Adrenal gland (tissue), 12 donors: ENCODE results near the gene MAFF. TPM values are rescaled to one million over a fixed set of nuclear protein-coding genes. Genes with fewer than 3 reads are reported as not detected.

Experiments
- DNase-seq, 7 donors: peaks; one replicate each; pipeline ENCODE4 v3.0.0-alpha.2; 2019 to 2020
- H3K27ac ChIP-seq, 5 donors: fragments of 200-600 bp; sonication (generic) in 4 of 5; 1 replicate in 3 of 5; 2 replicates in 2 of 5; pipeline versions ENCODE4 v1.5.1 to v1.8.0; 2016 to 2020; ENCODE audit warnings: mild to moderate bottlenecking in 1 of 5
- H3K27me3 ChIP-seq: fragments of 200-600 bp; 2 replicates; pipeline ENCODE4 v1.8.0; 2021
- H3K36me3 ChIP-seq, 2 donors: fragments of 200-600 bp; replicated peaks in 1 of 2; 1 replicate in 1 of 2; 2 replicates in 1 of 2; pipeline versions ENCODE4 v1.5.1 to v1.8.0; 2018 to 2022
- H3K4me1 ChIP-seq, 2 donors: fragments of 200-600 bp; replicated peaks in 1 of 2; 1 replicate in 1 of 2; 2 replicates in 1 of 2; pipeline versions ENCODE4 v1.5.1 to v1.8.0; 2018 to 2021
- H3K4me3 ChIP-seq, 4 donors: fragments of 200-600 bp; sonication (generic) in 3 of 4; one replicate each; pipeline ENCODE4 v1.5.1; 2016 to 2018
- H3K9me3 ChIP-seq, 3 donors: fragments of 200-600 bp; sonication (generic) in 1 of 3; replicated peaks in 1 of 3; 1 replicate in 2 of 3; 2 replicates in 1 of 3; pipeline versions ENCODE4 v1.5.1 to v1.8.0; 2016 to 2021
- CTCF ChIP-seq, 6 experiments: fragments of 450-650 bp in 4 of 6; fragments of 200-600 bp in 2 of 6; sonication (generic) in 1 of 6; IDR thresholded peaks; 1 replicate in 5 of 6; 2 replicates in 1 of 6; pipeline versions ENCODE4 v1.5.1 to v1.8.0; 2016 to 2021; ENCODE audit warnings: antibody characterized with exemption in 6 of 6, mild to moderate bottlenecking in 2 of 6, moderate library complexity in 1 of 6
- POLR2A ChIP-seq, 2 donors: fragments of 450-650 bp; IDR thresholded peaks; one replicate each; pipeline ENCODE4 v1.6.1; 2017; ENCODE audit warnings: antibody characterized with exemption in 2 of 2, mild to moderate bottlenecking in 2 of 2, moderate library complexity in 1 of 2
- WGBS, 4 donors: extraction: QIAGEN DNeasy Blood & Tissue Kit in 2 of 4; methylation state at CpG; one replicate each; pipeline versions ENCODE4 v1.1.5 to v1.1.7; 2013 to 2017; 5-methylcytosine and 5-hydroxymethylcytosine counted together
- intact Hi-C, 2 donors: fragments of 100-400 bp; cut with DNase I; formaldehyde crosslinking; loops; one replicate each; pipeline versions ENCODE4 v1.14.1 to v1.15.0; 2022 to 2023
- polyA plus RNA-seq, 3 donors: library from polyadenylated mRNA; stranded (reverse); fragments of 200-250 nt in 2 of 3; fragments of 350-450 nt in 1 of 3; fragmentation: Illumina TruSeq in 1 of 3; extraction: RNeasy Lipid Tissue Mini Kit (QIAGEN cat#74804) in 1 of 3; gene quantifications; one replicate each; pipeline ENCODE4 v1.2.3, GENCODE V29; 2013 to 2014
- total RNA-seq, 9 donors: library from RNA; depleted of rRNA in 4 of 9; stranded (reverse); fragments of >200 nt in 4 of 9; fragments of 120-200 nt in 1 of 9; fragmentation: NEBNext Ultra II Directional in 1 of 9; extraction: Animal tissue kit (Norgen Biotek cat#: 25700) in 1 of 9; gene quantifications; one replicate each; pipeline versions ENCODE4 v1.1.0 to v1.2.4, GENCODE V29; 2013 to 2023
- donor health status: healthy with polysubstance abuse.
- donor health status: Bipolar disorder and iron deficiency.
- donor health status: DM: yes; HTN: yes; CAD: no.
- donor health status: DM: no; HTN: no; CAD: no.
- donor health status: DM: no; HTN: no; CAD: no.
- donor health status: DM: yes; HTN: yes; CAD: no.

Gene MAFF
- total and polyA plus RNA-seq, 12 donors: 1.9 to 23.4 (median 13.9) TPM

- 75 to 80% (median 77%) methylated on average over 10 of the region's 10 CpGs for WGBS, 4 donors
- H3K4me1 ChIP-seq: peaks cover 10 to 15% of the 10 kb centered on the region in 2 donors
- intact Hi-C loops: no loop called here
- TF ChIP-seq CTCF (IDR thresholded peaks at IDR 0.05): no peak
- no peak for TF ChIP-seq POLR2A (IDR thresholded peaks at IDR 0.05)
- no peak for DNase-seq
- no peaks in the 10 kb centered on the region for H3K9me3 ChIP-seq
- H3K27ac ChIP-seq: no peak overlapping the region
- H3K27me3 ChIP-seq: no peaks in the 10 kb centered on the region
- H3K4me3 ChIP-seq: no peak overlapping the region
- no peaks in the 10 kb centered on the region for H3K36me3 ChIP-seq
Observed at GRCh38 chr22:38191731-38192474, 9.9 kb upstream of the MAFF start.

GRCh38 chr22:38192475-38192863 lies 9.3 kb upstream of the MAFF start:
- DNase-seq: no peak
- Histone ChIP-seq H3K36me3 (no peaks in the 10 kb centered on the region), H3K27me3 (no peaks in the 10 kb centered on the region), H3K4me3 (no peak overlapping the region), H3K9me3 (no peaks in the 10 kb centered on the region), H3K27ac (no peak overlapping the region), H3K4me1 (peaks cover 10 to 15% of the 10 kb centered on the region in 2 donors)
- no peak for TF ChIP-seq CTCF (IDR thresholded peaks at IDR 0.05)
- no peak for TF ChIP-seq POLR2A (IDR thresholded peaks at IDR 0.05)
- WGBS, 4 donors: 78 to 88% (median 86%) methylated on average over 3 of the region's 3 CpGs
- intact Hi-C loops: no loop called here

- no peaks in the 10 kb centered on the region for H3K36me3 ChIP-seq
- no peak overlapping the region for H3K4me3 ChIP-seq
- H3K27ac ChIP-seq: peak overlapping the region in 2 of 5 donors; percentile 0 to 60
- peaks cover 10 to 15% of the 10 kb centered on the region in 2 donors for H3K4me1 ChIP-seq
- 17 to 30% (median 19%) methylated on average over 6 of the region's 6 CpGs for WGBS, 4 donors
- TF ChIP-seq POLR2A (IDR thresholded peaks at IDR 0.05): no peak
- TF ChIP-seq CTCF (IDR thresholded peaks at IDR 0.05): no peak
- peak in 6 of 7 donors; percentile 82 to 92 (median 90) for DNase-seq
- H3K27me3 ChIP-seq: no peaks in the 10 kb centered on the region
- intact Hi-C loops: no loop called here
- no peaks in the 10 kb centered on the region for H3K9me3 ChIP-seq
Observed at GRCh38 chr22:38193580-38193979, 8.2 kb upstream of the MAFF start.

GRCh38 chr22:38196791-38197419 lies 4.9 kb upstream of the MAFF start:
- H3K36me3 ChIP-seq: no peaks in the 10 kb centered on the region
- H3K9me3 ChIP-seq: no peaks in the 10 kb centered on the region
- DNase-seq: no peak
- intact Hi-C loops: no loop called here
- WGBS, 4 donors: 75 to 84% (median 82%) methylated on average over 15 to 19 of the region's 19 CpGs
- H3K27ac ChIP-seq: no peak overlapping the region
- TF ChIP-seq POLR2A (IDR thresholded peaks at IDR 0.05): no peak
- no peak for TF ChIP-seq CTCF (IDR thresholded peaks at IDR 0.05)
- H3K4me1 ChIP-seq: peaks cover 10 to 15% of the 10 kb centered on the region in 2 donors
- no peak overlapping the region for H3K4me3 ChIP-seq
- H3K27me3 ChIP-seq: no peaks in the 10 kb centered on the region
